ENCODE data around the gene MRTFA. TPM values are rescaled to one million over a fixed set of nuclear protein-coding genes. Genes with fewer than 3 reads are reported as not detected.

MRTFA gene
- total RNA-seq, 1 experiment from 2014 or later, result 28.0 TPM

DNA sequence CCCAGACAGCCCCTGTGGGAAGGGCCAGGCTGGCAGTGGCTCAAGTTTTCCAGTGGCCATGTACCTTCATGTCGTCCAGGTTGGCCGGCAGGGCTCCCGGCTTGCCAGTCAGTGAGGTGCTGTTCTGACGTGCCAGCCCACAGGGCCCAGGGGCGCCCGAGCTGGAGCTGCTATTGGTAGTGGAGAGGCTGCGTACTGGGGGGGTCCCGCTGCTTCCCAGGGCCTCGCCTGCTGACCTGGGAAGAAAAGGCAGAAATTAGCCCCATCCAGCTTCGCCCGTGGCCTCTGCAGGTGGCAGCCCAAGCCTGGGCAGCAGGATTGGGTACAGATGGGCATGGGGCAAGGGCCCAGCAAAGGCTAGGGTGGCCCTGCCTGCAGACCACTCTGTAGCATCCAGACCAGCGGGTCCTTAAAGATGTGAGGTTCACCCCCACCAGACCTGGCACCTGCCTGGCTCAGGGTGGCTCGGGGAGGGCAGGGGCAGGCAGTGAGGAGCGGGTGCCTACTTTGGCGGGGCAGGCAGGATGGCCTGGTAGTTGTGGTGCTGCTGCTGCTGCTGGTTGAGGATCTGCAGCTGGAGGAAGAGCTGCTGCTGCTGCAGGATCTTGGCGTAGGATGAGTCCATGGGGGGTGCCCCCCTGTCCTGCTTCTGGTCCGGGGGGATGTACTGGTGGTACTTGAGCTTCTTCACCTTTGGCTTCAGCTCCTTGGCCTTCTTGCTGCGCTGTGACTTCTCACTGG, 216.0 kb downstream of the MRTFA start:
- Histone ChIP-seq H3K9me3 (ENCODE audit: control insufficient read depth in 1 of 2, insufficient read depth in 1 of 2, low read depth in 1 of 2, low read length in 2 of 2) (no peaks in the 10 kb centered on the region), H3K27me3 (ENCODE audit: insufficient read depth, low read length) (no peaks in the 10 kb centered on the region), H3K9ac (ENCODE audit: low read length) (no peak overlapping the region), H3K9me2 (ENCODE audit: insufficient read depth) (no peaks in the 10 kb centered on the region), H3K36me3 (ENCODE audit: control insufficient read depth in 1 of 2, insufficient read depth in 2 of 2, low read length in 2 of 2) (no peaks in the 10 kb centered on the region; a peak in 2 of 4 replicates), H3K27ac (ENCODE audit: low read depth, low read length) (no peak overlapping the region), H3K79me2 (ENCODE audit: insufficient read depth, low read length) (no peaks in the 10 kb centered on the region), H3K4me3 (replicated peaks in 1 of 2; ENCODE audit: low read depth in 1 of 2, low read length in 2 of 2) (no peak overlapping the region), H3K4me1 (ENCODE audit: control insufficient read depth in 1 of 2, insufficient read depth in 2 of 2, low read length in 2 of 2) (no peaks in the 10 kb centered on the region), H3K4me2 (ENCODE audit: low read length) (no peak overlapping the region), H4K20me1 (ENCODE audit: insufficient read depth) (no peaks in the 10 kb centered on the region), H2AFZ (ENCODE audit: low read depth, low read length, poor library complexity, severe bottlenecking) (no peak overlapping the region)
- no peak for DNase-seq (ENCODE audit: low read depth, low spot score)
- ChIA-PET RAD21 (ENCODE audit: low non-redundant PET in 1 of 2, low total read pairs in 2 of 2, uncharacterized antibody in 2 of 2, unreplicated experiment in 2 of 2) (no interaction called here), POLR2A (no interaction called here), CTCF (interaction anchor here (0.7 kb wide), 1 partner anchor 16 kb away, joined by 3 read pairs; no protein-coding TSS in a partner anchor)
- TF ChIP-seq, protein P1, sequence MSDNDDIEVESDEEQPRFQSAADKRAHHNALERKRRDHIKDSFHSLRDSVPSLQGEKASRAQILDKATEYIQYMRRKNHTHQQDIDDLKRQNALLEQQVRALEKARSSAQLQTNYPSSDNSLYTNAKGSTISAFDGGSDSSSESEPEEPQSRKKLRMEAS (IDR thresholded peaks at IDR 0.05), result no peak
- TF ChIP-seq ZNF274 (IDR thresholded peaks at IDR 0.05; ENCODE audit: low read depth, low read length), result no peak
- TF ChIP-seq ZFX (IDR thresholded peaks at IDR 0.05), result no peak
- TF ChIP-seq, protein P2, sequence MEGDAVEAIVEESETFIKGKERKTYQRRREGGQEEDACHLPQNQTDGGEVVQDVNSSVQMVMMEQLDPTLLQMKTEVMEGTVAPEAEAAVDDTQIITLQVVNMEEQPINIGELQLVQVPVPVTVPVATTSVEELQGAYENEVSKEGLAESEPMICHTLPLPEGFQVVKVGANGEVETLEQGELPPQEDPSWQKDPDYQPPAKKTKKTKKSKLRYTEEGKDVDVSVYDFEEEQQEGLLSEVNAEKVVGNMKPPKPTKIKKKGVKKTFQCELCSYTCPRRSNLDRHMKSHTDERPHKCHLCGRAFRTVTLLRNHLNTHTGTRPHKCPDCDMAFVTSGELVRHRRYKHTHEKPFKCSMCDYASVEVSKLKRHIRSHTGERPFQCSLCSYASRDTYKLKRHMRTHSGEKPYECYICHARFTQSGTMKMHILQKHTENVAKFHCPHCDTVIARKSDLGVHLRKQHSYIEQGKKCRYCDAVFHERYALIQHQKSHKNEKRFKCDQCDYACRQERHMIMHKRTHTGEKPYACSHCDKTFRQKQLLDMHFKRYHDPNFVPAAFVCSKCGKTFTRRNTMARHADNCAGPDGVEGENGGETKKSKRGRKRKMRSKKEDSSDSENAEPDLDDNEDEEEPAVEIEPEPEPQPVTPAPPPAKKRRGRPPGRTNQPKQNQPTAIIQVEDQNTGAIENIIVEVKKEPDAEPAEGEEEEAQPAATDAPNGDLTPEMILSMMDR (IDR thresholded peaks at IDR 0.05 in 2 of 3, conservative IDR thresholded peaks at IDR 0.05 in 1 of 3; ENCODE audit: borderline replicate concordance in 1 of 3, insufficient read depth in 1 of 3, low read depth in 2 of 3, low read length in 2 of 3), result no peak
- TF ChIP-seq TCF7L2 (IDR thresholded peaks at IDR 0.05; ENCODE audit: borderline replicate concordance, extremely low read depth, insufficient read depth, insufficient read length), result no peak
- no peak for TF ChIP-seq EZH2 (IDR thresholded peaks at IDR 0.05)
- TF ChIP-seq ELF1 (IDR thresholded peaks at IDR 0.05; ENCODE audit: borderline replicate concordance, low read depth), result no peak
- no peak for TF ChIP-seq JUND (IDR thresholded peaks at IDR 0.05)
- TF ChIP-seq, protein P3, sequence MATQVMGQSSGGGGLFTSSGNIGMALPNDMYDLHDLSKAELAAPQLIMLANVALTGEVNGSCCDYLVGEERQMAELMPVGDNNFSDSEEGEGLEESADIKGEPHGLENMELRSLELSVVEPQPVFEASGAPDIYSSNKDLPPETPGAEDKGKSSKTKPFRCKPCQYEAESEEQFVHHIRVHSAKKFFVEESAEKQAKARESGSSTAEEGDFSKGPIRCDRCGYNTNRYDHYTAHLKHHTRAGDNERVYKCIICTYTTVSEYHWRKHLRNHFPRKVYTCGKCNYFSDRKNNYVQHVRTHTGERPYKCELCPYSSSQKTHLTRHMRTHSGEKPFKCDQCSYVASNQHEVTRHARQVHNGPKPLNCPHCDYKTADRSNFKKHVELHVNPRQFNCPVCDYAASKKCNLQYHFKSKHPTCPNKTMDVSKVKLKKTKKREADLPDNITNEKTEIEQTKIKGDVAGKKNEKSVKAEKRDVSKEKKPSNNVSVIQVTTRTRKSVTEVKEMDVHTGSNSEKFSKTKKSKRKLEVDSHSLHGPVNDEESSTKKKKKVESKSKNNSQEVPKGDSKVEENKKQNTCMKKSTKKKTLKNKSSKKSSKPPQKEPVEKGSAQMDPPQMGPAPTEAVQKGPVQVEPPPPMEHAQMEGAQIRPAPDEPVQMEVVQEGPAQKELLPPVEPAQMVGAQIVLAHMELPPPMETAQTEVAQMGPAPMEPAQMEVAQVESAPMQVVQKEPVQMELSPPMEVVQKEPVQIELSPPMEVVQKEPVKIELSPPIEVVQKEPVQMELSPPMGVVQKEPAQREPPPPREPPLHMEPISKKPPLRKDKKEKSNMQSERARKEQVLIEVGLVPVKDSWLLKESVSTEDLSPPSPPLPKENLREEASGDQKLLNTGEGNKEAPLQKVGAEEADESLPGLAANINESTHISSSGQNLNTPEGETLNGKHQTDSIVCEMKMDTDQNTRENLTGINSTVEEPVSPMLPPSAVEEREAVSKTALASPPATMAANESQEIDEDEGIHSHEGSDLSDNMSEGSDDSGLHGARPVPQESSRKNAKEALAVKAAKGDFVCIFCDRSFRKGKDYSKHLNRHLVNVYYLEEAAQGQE (IDR thresholded peaks at IDR 0.05; ENCODE audit: low read depth), result no peak
- no TSS peak for BruUV-seq (replicated peaks)
- intact Hi-C loops (cut with micrococcal nuclease), result no loop called here
- no peak for ATAC-seq
